ACHN (cell line): ENCODE measurements around the gene TWNK.

ENCODE experiments used
- DNase-seq: peaks from one replicate; pipeline ENCODE4 v3.0.0-alpha.2; 2015
- in situ Hi-C: cut with HindIII; loops from 2 replicates; pipeline ENCODE4 v1.10.0; 2017; ENCODE audit warnings: low sequenced_read_pairs, low pct_ligation_motif_present, low pct_unique_long_range_greater_than_20kb

Gene TWNK

DNA sequence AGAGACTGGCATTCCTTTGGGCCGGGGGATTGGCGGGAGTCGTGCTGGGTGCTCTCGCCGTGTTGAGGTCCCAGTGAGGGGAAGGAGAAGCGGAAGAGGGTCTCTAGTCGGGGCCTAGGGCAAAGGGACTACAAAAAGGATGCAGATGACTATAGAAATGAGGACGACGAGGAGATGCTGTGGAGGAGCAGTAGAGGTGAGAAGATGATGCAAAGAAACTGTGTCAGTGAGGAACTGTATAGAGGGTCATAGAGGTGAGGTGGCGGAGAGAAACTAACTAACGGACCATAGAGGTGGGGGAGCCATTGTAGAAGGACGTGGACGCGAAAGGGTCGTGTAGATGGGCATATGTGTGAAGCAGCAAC lies 324 bp downstream of the TWNK start:
- in situ Hi-C loops, result no loop called here
- no peak for DNase-seq

DNA sequence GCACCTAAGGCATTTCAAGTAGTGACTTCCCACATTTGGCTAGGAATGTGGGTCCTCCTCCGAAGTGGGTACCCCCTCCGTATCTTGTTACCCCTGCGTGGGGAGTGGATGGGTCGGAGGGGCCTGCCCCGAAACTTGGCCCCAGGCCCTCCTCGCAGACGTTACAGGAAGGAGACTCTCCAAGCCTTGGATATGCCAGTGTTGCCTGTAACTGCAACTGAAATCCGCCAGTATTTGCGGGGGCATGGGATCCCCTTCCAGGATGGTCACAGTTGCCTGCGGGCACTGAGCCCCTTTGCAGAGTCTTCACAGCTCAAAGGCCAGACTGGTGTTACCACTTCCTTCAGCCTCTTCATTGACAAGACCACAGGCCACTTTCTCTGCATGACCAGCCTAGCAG lies 823 bp downstream of the TWNK start:
- in situ Hi-C loops, result no loop called here
- DNase-seq, result no peak

DNA sequence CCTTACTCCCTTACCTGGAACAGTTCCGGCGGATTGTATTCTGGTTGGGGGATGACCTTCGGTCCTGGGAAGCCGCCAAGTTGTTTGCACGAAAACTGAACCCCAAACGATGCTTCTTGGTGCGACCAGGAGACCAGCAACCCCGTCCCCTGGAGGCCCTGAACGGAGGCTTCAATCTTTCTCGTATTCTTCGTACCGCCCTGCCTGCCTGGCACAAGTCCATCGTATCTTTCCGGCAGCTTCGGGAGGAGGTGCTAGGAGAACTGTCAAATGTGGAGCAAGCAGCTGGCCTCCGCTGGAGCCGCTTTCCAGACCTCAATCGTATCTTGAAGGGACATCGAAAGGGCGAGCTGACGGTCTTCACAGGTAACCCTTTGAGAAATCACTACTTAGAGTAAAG lies 1.7 kb downstream of the TWNK start:
- DNase-seq, result no peak
- in situ Hi-C loops, result no loop called here

DNA sequence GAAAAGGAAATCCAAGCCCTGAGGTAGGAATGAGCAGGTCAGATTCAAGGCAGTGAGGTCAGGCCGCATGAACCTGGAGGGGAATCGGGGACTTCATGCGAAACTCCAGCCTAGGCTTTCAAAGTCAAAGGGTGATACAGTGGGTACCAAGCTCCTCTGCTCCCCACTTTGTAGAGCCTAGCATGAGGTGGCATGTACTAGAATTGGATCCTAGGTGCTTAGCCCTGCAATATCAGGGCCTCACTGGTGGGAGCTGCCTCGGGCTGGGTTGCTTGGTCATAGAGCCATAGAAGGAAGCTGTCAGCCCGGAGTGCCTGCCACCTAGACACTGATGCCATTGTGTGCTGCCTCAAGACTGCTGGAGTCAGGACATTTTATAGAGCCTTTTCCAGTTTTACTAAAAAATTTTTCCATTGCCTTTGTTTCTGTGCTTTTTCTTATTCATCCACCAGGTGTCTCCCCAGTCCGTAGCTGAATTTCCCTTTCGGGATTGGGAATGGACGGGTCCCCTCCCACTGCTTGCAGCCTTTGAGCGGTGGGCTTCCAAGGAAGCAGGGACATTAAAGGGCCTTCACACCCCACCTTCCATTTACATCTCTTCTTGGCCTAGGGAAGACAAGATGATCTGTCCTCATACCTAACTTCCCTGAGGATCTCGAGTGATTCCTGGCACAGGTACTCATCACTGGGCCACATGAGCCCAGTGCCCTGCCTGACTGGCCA lies 6.8 kb downstream of the TWNK start:
- in situ Hi-C loops, result no loop called here
- DNase-seq, result peak; percentile 57

DNA sequence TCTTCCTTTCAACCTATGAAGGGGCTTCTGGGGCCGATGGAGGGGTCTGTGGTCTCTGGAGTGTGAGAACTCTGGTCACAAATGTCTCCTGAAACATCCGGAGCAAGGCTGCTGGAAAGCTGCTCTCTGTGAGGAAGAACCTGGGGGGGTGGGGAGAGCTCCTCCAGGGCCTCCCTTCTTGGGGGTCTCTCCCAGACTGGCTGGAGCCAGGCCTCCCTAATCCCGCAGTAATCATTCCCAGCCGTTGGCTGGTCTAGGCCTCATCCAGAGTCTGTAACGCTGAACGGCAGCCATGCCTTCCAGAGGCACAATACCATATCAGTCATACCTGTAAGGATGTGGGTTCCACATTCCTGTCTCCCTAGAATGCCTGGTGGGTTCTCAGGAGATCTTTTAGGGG lies 7.8 kb downstream of the TWNK start:
- no peak for DNase-seq
- in situ Hi-C loops, result no loop called here

DNA sequence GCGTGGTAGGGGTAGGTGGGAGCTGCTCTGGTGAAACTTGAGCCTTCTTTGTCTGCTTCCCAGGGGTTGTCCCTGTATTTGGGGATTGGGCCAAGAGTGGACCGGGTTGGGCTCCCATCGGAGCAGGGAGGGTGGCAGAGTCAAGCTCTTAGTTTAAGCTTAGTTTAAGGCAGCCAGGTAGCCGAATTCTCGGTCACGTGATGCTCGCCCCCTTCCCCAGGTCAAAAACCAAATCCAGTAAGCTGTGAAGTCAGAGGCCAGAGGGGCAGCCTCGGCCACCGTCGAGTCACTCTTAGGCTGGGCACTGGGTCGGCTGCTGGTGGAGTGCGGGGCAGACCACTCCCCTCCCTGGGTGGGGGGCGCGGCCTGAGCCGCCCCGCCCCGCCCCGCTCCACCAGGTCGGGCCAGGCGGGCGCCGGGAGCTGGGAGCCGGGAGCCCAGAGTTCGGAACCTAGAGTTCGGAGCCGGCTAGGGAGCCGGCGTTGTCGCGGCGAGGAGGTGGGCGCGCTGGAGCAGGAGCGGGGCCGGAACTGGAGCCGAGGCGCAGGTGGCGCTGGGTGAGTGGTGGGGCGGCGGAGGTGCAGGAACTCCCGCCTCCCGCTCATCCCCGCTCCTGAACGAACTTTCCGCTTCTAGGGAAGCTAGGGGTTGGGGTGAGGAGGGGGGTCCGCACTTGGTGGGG lies 9.5 kb downstream of the TWNK start:
- in situ Hi-C loops, result no loop called here
- peak; percentile 48 for DNase-seq

DNA sequence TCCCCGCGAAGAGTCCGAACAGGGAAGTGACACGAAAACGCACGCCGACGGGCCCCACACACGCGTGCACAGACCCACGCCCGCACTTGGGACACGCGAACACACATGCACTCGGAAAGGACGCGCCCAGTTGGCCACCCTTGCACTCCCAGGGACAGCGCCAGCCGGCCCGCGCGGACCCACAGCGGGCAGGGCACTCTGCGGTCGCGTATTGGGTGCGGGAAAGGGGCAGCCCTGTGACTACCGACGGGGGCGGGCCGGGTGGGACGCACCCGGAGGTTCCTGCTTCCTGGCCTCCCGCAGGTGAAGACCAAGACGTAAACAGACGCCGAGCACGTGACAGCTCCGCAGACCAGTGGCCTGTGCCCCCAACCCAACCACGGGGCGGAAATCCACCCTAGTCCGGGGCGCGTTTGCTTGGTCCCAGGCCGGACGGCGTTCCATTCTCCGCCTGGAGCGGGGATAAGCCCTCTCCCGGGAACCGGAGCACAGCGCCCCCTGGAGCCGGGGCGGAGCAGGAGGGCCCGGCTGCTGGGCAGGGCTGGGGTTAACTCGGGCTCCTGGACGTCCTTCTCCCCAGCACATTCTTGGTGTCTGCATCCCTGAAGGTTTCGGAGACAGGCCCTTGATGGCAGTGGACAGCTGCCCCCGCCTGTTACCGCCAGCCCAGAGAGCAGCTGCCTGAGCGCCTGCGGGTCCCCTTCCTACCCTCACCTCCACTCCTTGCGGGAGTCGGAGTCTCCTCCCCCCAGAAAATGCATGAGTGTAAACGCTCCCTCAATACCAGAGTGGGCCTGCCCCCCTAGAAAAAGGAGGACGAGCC lies 10.2 kb downstream of the TWNK start:
- peak; percentile 87 for DNase-seq

DNA sequence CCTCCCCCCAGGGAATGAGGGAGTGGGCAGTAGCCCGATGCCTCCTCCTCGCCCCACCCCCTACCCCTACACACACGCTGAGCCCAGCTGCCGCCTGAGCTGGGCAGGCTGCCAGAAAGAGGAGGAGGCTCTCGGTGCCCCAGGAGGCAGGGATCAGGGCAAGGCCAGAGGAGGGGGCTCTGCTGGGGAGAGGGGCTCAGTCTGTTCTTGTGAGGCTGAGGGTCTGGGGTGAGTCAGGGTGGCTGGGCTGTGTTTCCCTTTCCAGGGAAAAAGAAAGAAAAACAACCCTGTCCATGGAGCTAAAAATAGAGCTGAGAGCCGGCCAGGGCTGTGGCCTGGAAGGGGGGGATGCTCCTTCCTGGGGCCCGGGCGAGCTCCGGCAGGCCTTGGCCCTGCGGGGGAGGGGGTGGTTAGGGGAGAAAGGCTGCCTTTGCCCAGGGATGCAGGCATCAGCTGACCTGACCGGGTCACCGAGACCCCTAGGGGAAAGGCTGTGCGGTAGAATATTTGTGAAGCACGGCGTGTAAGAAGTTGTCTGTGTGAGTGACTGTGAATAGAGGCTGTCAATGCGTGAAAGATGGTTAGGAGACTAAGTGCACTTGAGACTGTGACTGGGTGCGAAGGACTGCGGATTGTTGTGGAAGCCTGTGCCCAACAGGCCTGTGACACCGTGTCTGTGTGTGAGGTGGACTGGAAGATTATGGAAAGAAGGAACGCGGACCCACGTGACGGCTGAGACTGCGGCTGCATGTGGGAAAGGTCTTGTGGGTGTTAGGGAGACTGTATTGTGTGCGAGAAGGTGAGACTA lies 11.0 kb downstream of the TWNK start:
- in situ Hi-C loops, result no loop called here
- DNase-seq, result peak; percentile 85

More for the DNA sequence above, 10.2 kb downstream of the TWNK start:
- in situ Hi-C loops, result no loop called here

DNA sequence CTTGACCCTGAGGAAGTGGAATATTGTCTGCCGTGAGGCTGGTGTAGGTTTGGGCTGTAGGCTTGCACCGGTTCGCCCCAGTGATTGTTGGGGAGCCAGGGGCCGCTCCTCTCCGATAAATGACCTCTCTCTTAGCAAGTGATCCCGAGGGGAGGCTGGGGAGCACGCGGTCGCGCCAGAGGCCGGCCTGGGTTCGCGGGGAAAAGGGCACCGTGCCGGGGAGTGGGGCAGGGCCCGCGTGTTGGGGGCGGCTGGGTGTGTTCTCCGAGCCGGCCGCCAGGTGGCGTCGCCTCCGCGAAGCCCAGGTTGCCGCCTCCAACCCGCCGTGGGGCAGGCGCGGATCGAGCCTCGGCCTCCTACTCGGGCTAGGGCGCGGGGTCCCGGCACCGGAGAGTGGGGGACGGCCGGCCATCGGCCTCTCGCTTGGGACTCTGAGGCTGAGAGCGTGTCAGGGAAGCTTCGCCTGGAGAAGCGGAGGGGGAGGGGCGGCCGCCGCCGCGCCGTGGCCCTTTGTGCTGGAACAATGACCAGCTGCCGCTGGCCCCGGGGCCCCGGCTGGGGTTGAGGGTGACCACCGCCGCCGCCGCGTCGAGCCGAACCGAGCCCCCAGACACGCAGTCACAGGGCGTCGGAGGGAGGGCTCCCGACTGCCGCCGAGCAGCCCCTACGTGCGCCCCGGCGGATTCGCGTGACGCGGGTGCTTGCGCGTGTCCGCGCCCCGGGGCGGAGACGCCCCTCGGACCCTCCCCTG lies 11.8 kb downstream of the TWNK start:
- peak; percentile 79 for DNase-seq
- in situ Hi-C loops, result no loop called here

DNA sequence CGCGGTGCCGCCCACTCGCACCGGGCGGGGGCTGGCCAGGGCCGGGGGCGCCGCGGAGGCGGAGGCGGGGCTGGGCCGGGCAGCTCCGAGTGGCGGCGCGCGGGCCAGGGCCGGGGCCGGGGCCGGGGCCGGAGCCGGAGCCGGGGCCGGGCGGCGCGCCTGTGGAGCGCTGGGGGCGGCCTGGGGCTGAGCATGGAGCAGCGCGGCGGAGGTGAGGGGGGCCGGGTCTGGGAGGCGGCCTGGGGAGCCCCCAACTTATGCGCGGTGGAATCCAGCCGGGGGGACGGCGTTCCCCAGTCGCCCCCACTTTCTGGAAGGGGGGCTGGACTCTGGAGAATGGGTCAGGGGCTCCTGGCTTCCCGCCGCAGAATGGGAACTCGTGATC lies 12.4 kb downstream of the TWNK start, which contains the start of gene LZTS2:
Gene LZTS2 (plus strand): TSS at position 67 of the 385 bp plus-strand sequence. CDS start 2,731 bp downstream, outside the sequence.
- DNase-seq, result no peak
- in situ Hi-C loops, result no loop called here

DNA sequence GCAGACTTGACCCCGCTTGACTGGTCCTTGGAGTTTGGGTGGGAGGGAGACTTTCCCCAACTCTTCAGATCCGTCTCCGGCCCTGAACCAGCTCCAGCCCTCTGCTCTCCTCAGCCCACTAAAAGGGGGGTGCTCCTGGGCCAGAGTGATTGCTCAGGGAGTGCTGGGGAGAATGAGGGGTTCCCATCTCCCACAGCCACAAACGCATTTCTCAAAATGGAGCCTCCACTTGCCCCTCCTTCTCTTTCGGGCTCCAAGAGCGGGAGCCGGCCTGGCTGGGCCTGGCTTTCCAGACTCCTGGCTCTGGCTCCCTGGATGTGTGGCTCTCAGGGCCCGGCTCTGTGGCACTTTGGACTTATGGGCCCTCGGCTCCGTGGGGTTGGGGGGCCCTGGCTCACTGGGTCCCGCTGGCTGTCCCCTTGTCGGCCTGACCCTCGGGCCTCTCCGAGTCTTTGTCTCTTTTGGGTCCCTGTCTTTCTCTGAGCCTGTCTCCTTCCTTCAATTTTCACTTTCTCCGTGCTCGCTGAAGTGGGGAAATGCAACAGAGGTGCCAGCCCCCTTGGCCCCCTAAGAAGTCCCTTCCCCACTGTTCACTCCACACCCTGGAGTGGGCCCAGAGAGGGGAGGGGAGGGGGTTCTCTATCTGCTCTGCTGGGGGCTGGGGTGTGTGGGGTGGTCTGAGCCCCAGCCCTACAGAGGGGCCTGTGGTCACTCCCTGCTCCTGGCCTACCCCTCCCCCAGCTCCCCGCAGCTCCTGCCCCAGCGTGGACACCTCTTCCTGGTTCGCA lies 13.0 kb downstream of the TWNK start:
- in situ Hi-C loops, result no loop called here
- DNase-seq, result peak; percentile 50

DNA sequence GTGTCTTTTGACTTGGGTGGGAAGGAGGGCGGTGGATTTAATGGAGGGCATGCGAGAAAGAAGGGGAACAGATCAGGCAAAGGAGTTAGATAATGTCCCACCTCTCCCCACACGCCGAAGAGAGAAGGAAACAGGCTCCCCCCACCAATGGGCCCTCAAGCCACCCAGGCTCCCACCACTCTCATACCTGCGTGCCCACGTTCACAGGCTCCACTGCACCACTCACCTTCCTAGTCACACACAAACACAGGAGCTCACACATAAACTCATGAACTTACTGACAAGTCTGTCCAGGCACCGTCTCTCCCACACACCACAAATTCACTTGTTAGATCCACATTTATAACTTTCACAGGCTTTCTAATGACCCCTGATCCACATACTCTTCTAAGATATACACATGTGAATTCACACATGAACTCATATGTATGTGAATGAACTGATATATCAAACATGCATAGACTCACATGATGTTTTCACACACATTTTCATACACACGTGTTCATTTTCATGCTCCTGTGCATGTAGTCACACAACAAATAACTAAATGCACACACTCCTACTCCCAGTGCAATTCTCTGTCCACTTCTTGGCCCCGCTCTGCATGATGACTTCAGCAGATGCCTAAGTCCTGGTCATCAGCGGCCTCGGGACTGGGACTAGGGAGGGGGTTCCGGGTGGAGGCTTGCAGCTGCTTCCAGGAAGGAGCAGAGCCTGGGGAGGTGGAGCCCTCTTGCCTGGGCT lies 13.7 kb downstream of the TWNK start:
- in situ Hi-C loops, result no loop called here
- peak; percentile 83 for DNase-seq

DNA sequence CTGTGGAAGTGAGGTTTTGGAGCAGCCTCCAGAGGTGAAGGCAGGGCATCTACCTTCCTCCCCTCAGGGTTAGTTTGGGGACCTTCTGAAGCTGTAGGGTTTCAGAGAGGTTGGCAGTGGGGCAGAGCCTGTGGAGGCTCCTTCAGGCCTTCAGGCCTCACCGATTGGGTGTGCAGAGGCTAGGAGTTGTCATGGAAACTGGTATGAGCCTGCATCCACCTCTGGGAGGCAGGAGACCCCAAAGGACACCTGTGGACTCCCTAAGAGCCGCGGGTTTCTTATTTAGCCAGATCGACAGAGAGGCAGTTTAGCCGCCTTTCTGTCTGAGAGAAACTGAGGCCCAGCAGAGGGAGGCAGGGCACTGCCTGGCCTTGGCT lies 14.3 kb downstream of the TWNK start:
- in situ Hi-C loops, result no loop called here
- DNase-seq, result no peak

DNA sequence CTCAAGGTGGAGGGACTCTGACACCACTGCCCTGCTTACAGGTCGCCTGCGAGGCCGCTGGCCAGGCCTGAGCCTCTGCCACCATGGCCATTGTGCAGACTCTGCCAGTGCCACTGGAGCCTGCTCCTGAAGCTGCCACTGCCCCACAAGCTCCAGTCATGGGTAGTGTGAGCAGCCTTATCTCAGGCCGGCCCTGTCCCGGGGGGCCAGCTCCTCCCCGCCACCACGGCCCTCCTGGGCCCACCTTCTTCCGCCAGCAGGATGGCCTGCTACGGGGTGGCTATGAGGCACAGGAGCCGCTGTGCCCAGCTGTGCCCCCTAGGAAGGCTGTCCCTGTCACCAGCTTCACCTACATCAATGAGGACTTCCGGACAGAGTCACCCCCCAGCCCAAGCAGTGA lies 15.1 kb downstream of the TWNK start:
- in situ Hi-C loops, result no loop called here

DNA sequence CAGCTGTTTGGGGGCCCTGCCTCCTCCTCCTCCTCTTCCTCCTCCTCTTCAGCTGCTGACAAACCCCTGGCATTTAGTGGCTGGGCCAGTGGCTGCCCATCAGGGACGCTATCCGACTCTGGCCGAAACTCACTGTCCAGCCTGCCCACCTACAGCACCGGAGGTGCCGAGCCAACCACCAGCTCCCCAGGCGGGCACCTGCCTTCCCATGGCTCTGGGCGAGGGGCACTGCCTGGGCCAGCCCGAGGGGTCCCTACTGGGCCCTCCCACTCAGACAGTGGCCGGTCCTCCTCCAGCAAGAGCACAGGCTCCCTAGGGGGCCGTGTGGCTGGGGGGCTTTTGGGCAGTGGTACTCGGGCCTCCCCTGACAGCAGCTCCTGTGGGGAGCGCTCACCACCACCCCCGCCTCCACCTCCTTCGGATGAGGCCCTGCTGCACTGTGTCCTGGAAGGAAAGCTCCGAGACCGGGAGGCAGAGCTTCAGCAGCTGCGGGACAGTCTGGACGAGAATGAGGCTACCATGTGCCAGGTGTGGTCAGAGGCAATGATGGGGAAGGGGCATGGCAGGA lies 16.4 kb downstream of the TWNK start:
- DNase-seq, result no peak
- in situ Hi-C loops, result no loop called here

More for the DNA sequence above, 15.1 kb downstream of the TWNK start:
- no peak for DNase-seq

DNA sequence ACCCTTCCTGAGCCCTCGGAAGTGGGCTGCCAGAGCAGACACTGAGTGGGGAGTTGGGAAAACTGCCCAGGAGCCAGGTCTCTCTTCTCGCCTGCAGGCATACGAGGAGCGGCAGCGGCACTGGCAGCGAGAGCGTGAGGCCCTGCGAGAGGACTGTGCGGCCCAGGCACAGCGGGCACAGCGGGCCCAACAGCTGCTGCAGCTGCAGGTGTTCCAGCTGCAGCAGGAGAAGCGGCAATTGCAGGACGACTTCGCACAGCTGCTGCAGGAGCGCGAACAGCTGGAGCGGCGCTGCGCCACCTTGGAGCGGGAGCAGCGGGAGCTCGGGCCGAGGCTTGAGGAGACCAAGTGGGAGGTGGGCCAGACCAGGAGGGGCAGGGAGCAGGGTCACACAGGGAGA lies 18.0 kb downstream of the TWNK start:
- no peak for DNase-seq
- in situ Hi-C loops, result no loop called here
